Measurements from ENCODE around the gene XRCC1. TPM values are rescaled to one million over a fixed set of nuclear protein-coding genes. Genes with fewer than 3 reads are reported as not detected.

Gene XRCC1
- total RNA-seq, 1 experiment from 2014 or later = 40.7 TPM

GRCh38 chr19:43555185-43555770 is 20.0 kb downstream of the XRCC1 start:
- intact Hi-C loops (cut with micrococcal nuclease; ENCODE audit: unreplicated experiment) = loop anchor here (1.0 kb wide), 1 partner anchor 97 kb away; no protein-coding TSS in a partner anchor
- H3K9me3 Mint-ChIP-seq (ENCODE audit: unreplicated experiment) = no peaks in the 10 kb centered on the region

GRCh38 chr19:43554317-43554895 is 20.9 kb downstream of the XRCC1 start:
- no TSS peak for BruUV-seq (replicated peaks)
- no peaks in the 10 kb centered on the region for H3K4me1 Mint-ChIP-seq (ENCODE audit: low read depth, unreplicated experiment)
- no peak overlapping the region for H3K27ac Mint-ChIP-seq (ENCODE audit: unreplicated experiment)
- Histone ChIP-seq H3K9me3 (no peaks in the 10 kb centered on the region), H3K27me3 (replicated peaks; ENCODE audit: control insufficient read depth, insufficient read depth, low read length) (no peaks in the 10 kb centered on the region), H3K4me1 (no peaks in the 10 kb centered on the region), H3K4me3 (ENCODE audit: low read depth, low read length) (no peak overlapping the region), H3K36me3 (ENCODE audit: control insufficient read depth, insufficient read depth, low read length) (peaks cover 3% of the 10 kb centered on the region)
- no peaks in the 10 kb centered on the region for H3K9me3 Mint-ChIP-seq (ENCODE audit: unreplicated experiment)
- TF ChIP-seq CTCF (IDR thresholded peaks at IDR 0.05; ENCODE audit: insufficient read depth in 1 of 2, low read depth in 1 of 2, low read length in 1 of 2, severe bottlenecking in 1 of 2, unreplicated experiment in 1 of 2) = no peak
- peaks cover 40% of the 10 kb centered on the region for H3K36me3 Mint-ChIP-seq (ENCODE audit: insufficient read depth, unreplicated experiment)
- no peaks in the 10 kb centered on the region for H3K27me3 Mint-ChIP-seq (ENCODE audit: insufficient read depth, unreplicated experiment)
- POLR2A ChIA-PET = no interaction called here
- CTCF ChIA-PET = interaction anchor here (0.5 to 2.0 kb wide), 13 partner anchors 11 to 399 kb away, joined by 3 to 27 read pairs (median 8); partner anchors contain the start of genes IRGQ, XRCC1, ZNF575 and ZNF576
- DNase-seq = no peak
- intact Hi-C loops (cut with micrococcal nuclease; ENCODE audit: unreplicated experiment) = no loop called here
- H3K4me3 Mint-ChIP-seq (ENCODE audit: unreplicated experiment) = no peak overlapping the region

More at GRCh38 chr19:43555185-43555770, 20.0 kb downstream of the XRCC1 start:
- POLR2A ChIA-PET = interaction anchor here (0.5 to 1.2 kb wide), 2 partner anchors 22 to 113 kb away, joined by 3 to 5 read pairs; partner anchors contain the start of gene ZNF575
- DNase-seq = peak; percentile 72 to 84
- no TSS peak for BruUV-seq (replicated peaks)
- H3K27ac Mint-ChIP-seq (ENCODE audit: unreplicated experiment) = no peak overlapping the region
- Histone ChIP-seq H3K27me3 (replicated peaks; ENCODE audit: control insufficient read depth, insufficient read depth, low read length) (no peaks in the 10 kb centered on the region), H3K4me1 (no peaks in the 10 kb centered on the region), H3K4me3 (ENCODE audit: low read depth, low read length) (no peak overlapping the region), H3K9me3 (no peaks in the 10 kb centered on the region), H3K36me3 (ENCODE audit: control insufficient read depth, insufficient read depth, low read length) (peaks cover 3% of the 10 kb centered on the region)
- no peaks in the 10 kb centered on the region for H3K27me3 Mint-ChIP-seq (ENCODE audit: insufficient read depth, unreplicated experiment)
- CTCF ChIA-PET = interaction anchor here (0.6 to 2.0 kb wide), 14 partner anchors 10 to 108 kb away, joined by 3 to 27 read pairs (median 8); partner anchors contain the start of genes IRGQ, XRCC1, ZNF575 and ZNF576
- H3K36me3 Mint-ChIP-seq (ENCODE audit: insufficient read depth, unreplicated experiment) = peaks cover 44% of the 10 kb centered on the region
- H3K4me1 Mint-ChIP-seq (ENCODE audit: low read depth, unreplicated experiment) = no peaks in the 10 kb centered on the region
- no peak overlapping the region for H3K4me3 Mint-ChIP-seq (ENCODE audit: unreplicated experiment)
- peak; percentile 79 to 90 for TF ChIP-seq CTCF (IDR thresholded peaks at IDR 0.05; ENCODE audit: insufficient read depth in 1 of 2, low read depth in 1 of 2, low read length in 1 of 2, severe bottlenecking in 1 of 2, unreplicated experiment in 1 of 2)

DNA sequence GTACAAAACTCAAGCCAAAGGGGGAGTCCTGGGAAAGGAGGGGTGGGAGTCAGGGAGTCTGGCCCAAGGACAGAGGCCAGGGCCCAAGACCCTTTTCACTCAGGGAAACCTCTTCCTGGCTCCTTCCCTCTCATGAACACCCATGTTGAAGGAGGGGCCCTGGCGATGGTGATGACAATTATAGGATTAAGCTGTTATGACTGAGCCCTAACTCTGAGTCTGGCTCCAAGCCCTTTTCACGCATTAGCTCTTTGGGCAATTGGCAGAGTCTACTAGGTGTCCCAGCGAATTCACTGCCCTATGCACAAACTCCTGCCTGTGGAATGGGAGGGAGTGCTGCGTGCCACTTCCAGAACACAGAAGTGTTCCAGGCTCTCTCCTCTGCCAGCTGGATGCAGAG is 21.7 kb downstream of the XRCC1 start:
- TF ChIP-seq CTCF (IDR thresholded peaks at IDR 0.05; ENCODE audit: insufficient read depth in 1 of 2, low read depth in 1 of 2, low read length in 1 of 2, severe bottlenecking in 1 of 2, unreplicated experiment in 1 of 2) = no peak
- H3K27me3 Mint-ChIP-seq (ENCODE audit: insufficient read depth, unreplicated experiment) = no peaks in the 10 kb centered on the region
- H3K9me3 Mint-ChIP-seq (ENCODE audit: unreplicated experiment) = no peaks in the 10 kb centered on the region
- DNase-seq = no peak
- H3K9me3 ChIP-seq = no peaks in the 10 kb centered on the region
- H3K4me1 ChIP-seq = no peaks in the 10 kb centered on the region
- no peak overlapping the region for H3K4me3 ChIP-seq (ENCODE audit: low read depth, low read length)
- peaks cover 3% of the 10 kb centered on the region for H3K36me3 ChIP-seq (ENCODE audit: control insufficient read depth, insufficient read depth, low read length)
- no peak overlapping the region for H3K4me3 Mint-ChIP-seq (ENCODE audit: unreplicated experiment)
- CTCF ChIA-PET = no interaction called here
- no peak overlapping the region for H3K27ac Mint-ChIP-seq (ENCODE audit: unreplicated experiment)
- intact Hi-C loops (cut with micrococcal nuclease; ENCODE audit: unreplicated experiment) = no loop called here
- BruUV-seq (replicated peaks) = no TSS peak
- H3K4me1 Mint-ChIP-seq (ENCODE audit: low read depth, unreplicated experiment) = no peaks in the 10 kb centered on the region
- peaks cover 38% of the 10 kb centered on the region for H3K36me3 Mint-ChIP-seq (ENCODE audit: insufficient read depth, unreplicated experiment)
- no peaks in the 10 kb centered on the region for H3K27me3 ChIP-seq (replicated peaks; ENCODE audit: control insufficient read depth, insufficient read depth, low read length)
- POLR2A ChIA-PET = no interaction called here
